Thoracic aorta (tissue), 2 donors: ENCODE data around the gene PCDH10. TPM values are rescaled to one million over a fixed set of nuclear protein-coding genes. Genes with fewer than 3 reads are reported as not detected.

Experiments used
- ATAC-seq: fragments of 150-250 bp; one replicate; pipeline ENCODE4 v1.8.0; 2017; ENCODE audit warnings: low read depth; ENCODE audit not compliant: insufficient number of reproducible peaks, low FRiP score
- DNase-seq: peaks from one replicate; pipeline ENCODE4 v3.0.0-alpha.2; 2020; ENCODE audit warnings: low spot score
- H3K27ac ChIP-seq, 2 donors: fragments of 200-600 bp; sonication (generic); 1 replicate in 1 of 2; 2 replicates in 1 of 2; pipeline ENCODE4 v1.5.1; 2016; ENCODE audit warnings: mild to moderate bottlenecking in 2 of 2, moderate library complexity in 2 of 2
- H3K27me3 ChIP-seq: fragments of 200-600 bp; sonication (generic); replicated peaks from 2 replicates; pipeline ENCODE4 v1.6.0; 2016; ENCODE audit warnings: mild to moderate bottlenecking; ENCODE audit not compliant: insufficient read depth
- H3K36me3 ChIP-seq: fragments of 200-600 bp; sonication (generic); one replicate; pipeline ENCODE4 v1.5.1; 2016
- H3K4me1 ChIP-seq, 2 donors: fragments of 200-600 bp; sonication (generic); 1 replicate in 1 of 2; 2 replicates in 1 of 2; pipeline versions ENCODE4 v1.5.1 to v1.6.0; 2016; ENCODE audit warnings: low read depth in 2 of 2, mild to moderate bottlenecking in 1 of 2; ENCODE audit not compliant: control insufficient read depth in 1 of 2
- H3K4me3 ChIP-seq: fragments of 200-600 bp; sonication (generic); 2 replicates; pipeline ENCODE4 v1.5.1; 2016; ENCODE audit warnings: mild to moderate bottlenecking
- H3K9me3 ChIP-seq: fragments of 200-600 bp; sonication (generic); 2 replicates; pipeline ENCODE4 v1.5.1; 2016
- total RNA-seq, 2 donors: library from RNA; depleted of rRNA; stranded (reverse); fragments of >200 nt; gene quantifications; one replicate each; pipeline versions ENCODE4 v1.1.0 to v1.2.3, GENCODE V29; 2016
- TF ChIP-seq, protein P1 (sequence below): fragments of 200-600 bp; sonication (generic); IDR thresholded peaks from one replicate; pipeline ENCODE4 v1.5.1; 2019; ENCODE audit warnings: antibody characterized with exemption

The PCDH10 gene
- total RNA-seq, 2 donors from 2014 or later = 51.4 to 70.8 TPM

- TF ChIP-seq, protein P1, sequence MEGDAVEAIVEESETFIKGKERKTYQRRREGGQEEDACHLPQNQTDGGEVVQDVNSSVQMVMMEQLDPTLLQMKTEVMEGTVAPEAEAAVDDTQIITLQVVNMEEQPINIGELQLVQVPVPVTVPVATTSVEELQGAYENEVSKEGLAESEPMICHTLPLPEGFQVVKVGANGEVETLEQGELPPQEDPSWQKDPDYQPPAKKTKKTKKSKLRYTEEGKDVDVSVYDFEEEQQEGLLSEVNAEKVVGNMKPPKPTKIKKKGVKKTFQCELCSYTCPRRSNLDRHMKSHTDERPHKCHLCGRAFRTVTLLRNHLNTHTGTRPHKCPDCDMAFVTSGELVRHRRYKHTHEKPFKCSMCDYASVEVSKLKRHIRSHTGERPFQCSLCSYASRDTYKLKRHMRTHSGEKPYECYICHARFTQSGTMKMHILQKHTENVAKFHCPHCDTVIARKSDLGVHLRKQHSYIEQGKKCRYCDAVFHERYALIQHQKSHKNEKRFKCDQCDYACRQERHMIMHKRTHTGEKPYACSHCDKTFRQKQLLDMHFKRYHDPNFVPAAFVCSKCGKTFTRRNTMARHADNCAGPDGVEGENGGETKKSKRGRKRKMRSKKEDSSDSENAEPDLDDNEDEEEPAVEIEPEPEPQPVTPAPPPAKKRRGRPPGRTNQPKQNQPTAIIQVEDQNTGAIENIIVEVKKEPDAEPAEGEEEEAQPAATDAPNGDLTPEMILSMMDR = no peak
- ATAC-seq = no peak
Measured at GRCh38 chr4:133137571-133137970, 11.5 kb upstream of the PCDH10 start.

DNA sequence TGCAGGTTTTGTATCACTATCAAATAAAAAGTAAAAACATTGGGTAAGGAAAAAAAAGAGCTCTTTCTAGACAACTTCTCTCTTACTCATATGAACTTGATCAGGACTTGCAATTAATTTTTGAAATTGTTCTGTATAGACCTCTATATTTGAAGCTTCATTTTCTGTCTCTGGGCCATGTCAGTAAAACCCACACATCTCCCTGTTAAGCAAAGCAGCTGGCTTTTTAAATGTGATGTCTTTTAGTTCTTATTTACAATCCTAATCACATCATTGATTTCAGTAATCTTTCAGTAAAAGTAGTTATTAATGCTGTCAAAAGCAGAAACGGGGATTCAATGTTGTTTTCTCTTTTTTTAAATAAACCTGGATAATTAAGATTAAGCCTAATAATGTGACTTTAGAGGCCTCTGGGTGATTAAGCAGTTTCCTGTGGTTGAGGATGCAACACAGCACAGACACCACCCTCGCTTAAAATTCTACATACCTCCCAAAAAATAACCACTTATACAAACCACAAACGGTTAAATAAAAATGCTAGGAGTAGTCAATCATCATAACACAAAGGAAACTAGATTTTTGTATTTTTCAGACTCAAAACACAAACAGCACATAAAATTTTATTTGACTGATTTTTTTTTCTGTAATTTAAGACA lies 5.2 kb upstream of the PCDH10 start:
- no peak overlapping the region for H3K4me3 ChIP-seq
- H3K4me1 ChIP-seq = peaks cover 0 to 3% of the 10 kb centered on the region in 2 donors
- ATAC-seq (no peak), DNase-seq (no peak)
- TF ChIP-seq, protein P1 = no peak
- H3K27ac ChIP-seq = no peak overlapping the region
- no peaks in the 10 kb centered on the region for H3K9me3 ChIP-seq
- H3K27me3 ChIP-seq = no peaks in the 10 kb centered on the region
- no peaks in the 10 kb centered on the region for H3K36me3 ChIP-seq

More at GRCh38 chr4:133137571-133137970, 11.5 kb upstream of the PCDH10 start:
- Histone ChIP-seq H3K4me1 (no peaks in the 10 kb centered on the region), H3K9me3 (no peaks in the 10 kb centered on the region), H3K27ac (no peak overlapping the region), H3K27me3 (no peaks in the 10 kb centered on the region), H3K4me3 (no peak overlapping the region), H3K36me3 (no peaks in the 10 kb centered on the region)
- DNase-seq = no peak

DNA sequence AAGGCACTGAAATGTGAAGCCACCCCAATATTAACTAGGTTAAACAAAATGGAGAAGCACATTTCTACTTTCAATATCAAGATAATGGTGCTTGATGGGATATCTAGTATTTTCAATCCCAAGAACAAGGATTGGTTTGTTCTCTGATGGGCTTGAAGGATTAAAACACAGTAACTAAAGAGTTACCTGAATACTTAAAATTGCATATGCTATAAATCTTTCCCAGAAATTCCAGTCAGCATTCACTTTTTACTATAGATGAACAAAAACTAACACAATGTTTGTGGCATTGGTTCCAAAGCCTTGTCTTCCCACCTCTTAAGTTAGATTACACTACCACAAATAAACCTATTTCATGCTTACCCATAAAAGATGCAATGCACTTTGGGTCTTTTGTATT lies 3.9 kb upstream of the PCDH10 start:
- Histone ChIP-seq H3K27me3 (no peaks in the 10 kb centered on the region), H3K4me3 (no peak overlapping the region), H3K4me1 (peaks cover 0 to 3% of the 10 kb centered on the region in 2 donors), H3K9me3 (no peaks in the 10 kb centered on the region), H3K36me3 (no peaks in the 10 kb centered on the region), H3K27ac (no peak overlapping the region)
- no peak for DNase-seq
- no peak for ATAC-seq
- TF ChIP-seq, protein P1 = no peak

DNA sequence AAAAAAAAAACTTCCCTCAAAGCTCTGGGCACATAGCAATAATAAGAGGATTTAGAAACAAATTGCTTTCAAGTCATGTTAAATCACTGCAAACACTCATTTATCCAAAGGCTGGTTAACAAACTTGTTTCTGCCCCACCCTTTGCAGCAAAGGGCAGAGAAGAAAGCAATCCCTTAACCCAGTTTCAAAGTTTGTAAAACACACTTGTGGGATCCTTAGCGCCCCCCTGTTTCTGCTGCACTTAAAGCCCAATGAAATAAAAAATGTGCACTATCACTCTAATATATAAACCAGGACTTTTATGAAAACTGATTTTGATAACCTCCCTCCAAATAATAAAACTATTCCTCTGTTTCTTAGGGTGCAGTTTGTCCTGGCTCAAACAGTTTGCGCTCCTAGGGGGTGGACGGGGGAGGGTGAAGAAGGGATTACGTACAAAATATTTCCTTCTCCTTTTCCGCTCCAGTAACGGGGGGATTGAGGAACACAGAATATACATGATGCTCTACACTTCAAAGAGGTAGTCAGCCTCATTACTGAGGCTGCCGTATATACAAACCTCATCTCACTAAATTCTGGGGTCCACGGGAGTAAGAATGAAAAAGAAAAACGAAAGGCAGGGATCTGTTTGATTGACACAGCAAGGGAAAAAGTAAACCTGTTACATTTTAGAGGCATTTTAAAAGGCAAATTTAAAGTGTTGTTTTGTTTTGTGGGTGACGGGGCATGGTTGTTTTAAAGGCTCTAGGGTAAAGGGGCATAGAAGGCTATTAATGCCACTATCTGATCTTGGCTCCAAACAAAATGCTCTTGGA lies 3.1 kb upstream of the PCDH10 start:
- no peaks in the 10 kb centered on the region for H3K9me3 ChIP-seq
- TF ChIP-seq, protein P1 = no peak
- no peaks in the 10 kb centered on the region for H3K27me3 ChIP-seq
- H3K36me3 ChIP-seq = no peaks in the 10 kb centered on the region
- H3K27ac ChIP-seq = peak overlapping the region; percentile 28 to 44
- peaks cover 0 to 3% of the 10 kb centered on the region in 2 donors for H3K4me1 ChIP-seq
- peak overlapping the region; percentile 80 for H3K4me3 ChIP-seq
- no peak for DNase-seq
- ATAC-seq = no peak

DNA sequence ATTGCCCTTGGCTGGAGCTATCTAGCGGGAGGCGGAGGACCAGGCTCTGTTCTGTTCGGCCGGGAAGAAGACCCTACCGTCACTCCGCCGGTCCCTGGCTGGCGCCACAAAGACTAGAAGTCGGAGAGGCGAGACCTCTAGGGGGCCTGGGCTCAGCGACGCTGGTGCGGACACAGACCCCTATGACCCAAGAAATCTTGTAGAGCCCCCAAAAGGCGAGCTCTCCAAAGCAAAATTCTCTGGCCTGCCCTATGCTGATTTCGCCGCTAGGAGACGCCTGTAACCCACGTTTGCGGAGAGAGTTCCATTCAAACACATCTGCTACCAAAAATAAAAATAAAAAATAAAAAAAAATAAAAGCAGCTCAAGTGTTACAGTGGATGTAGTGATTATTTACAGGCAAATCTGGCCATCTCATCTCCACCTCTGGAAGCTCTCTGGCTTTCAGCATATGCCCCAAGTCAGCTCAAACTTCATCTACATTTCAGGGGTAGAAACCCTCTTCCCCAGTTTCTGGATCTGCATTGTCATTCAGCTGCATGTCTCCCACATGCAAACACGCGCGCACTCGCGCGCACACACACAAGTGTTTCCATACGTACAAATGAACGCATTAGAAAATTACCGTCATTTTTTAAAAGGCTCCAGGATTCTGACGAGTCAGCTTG lies 2.4 kb upstream of the PCDH10 start:
- TF ChIP-seq, protein P1 = peak; percentile 97
- Histone ChIP-seq H3K36me3 (no peaks in the 10 kb centered on the region), H3K4me3 (peak overlapping the region; percentile 80), H3K27ac (peak overlapping the region; percentile 28 to 44), H3K4me1 (peaks cover 0 to 3% of the 10 kb centered on the region in 2 donors), H3K9me3 (no peaks in the 10 kb centered on the region), H3K27me3 (no peaks in the 10 kb centered on the region)
- DNase-seq (no peak), ATAC-seq (no peak)
